T1000 (cell line): Measurements from ENCODE around the gene RBM26.
"Not testable (repeated sequence)": the region's sequence is repeated elsewhere in the genome, so short reads cannot be mapped to it uniquely, and the experiment has no call there.

Experiments
- DNase-seq: peaks from one replicate; lab custom pipeline; 2025; ENCODE audit warnings: mixed read lengths; lab: John Stamatoyannopoulos, UW

The RBM26 gene

DNA sequence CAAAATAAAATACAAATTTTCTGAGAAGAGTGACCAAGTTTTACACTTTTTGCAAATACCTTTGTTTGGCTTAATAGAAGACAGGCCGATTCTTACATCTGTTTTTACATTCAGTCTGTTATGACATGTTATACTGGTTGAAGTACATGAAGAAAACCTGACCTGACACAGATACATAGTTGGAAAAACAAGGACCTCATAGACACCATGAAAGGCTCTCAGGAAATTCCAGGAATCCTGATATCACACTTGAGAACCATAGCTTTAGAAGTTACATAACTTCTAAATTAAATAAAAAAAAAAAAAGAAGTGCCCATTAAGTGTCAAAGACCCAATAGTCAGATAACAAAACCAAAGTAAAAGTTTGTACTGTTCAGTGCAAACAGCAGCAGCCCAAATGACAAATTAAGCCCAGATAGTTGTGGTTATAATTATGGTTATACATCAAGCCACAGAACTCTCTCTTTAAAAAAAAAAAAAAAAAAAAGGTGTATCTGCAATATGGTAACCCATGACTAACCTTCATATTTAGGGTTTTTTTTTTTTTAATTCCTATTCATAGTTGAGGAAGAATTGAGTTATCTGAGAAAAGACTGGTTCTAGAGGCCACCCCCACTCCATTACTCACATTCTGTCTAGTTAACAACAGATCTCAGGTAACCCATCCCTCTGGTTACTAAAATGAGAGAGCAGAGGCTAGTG, 19.8 kb downstream of the RBM26 start:
- no peak for DNase-seq

DNA sequence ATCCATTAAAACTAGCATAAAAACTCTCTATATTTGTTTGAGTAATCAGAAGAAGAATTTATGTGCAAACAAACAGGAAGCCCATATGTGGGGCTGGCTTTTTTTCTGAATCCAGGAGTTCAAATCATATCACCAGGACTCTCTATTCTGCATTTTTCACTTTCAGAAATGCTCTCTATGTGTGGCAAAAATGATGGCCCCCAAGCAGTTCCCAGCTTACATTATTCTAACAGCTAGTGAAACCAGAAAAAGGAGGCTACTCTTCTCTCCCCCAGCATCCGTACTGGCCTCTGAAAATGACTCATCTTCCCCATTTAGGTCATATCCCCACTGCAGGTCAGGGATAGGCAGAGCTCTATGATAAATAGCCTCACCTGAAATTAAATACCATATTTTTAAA, 20.4 kb downstream of the RBM26 start:
- no peak for DNase-seq

DNA sequence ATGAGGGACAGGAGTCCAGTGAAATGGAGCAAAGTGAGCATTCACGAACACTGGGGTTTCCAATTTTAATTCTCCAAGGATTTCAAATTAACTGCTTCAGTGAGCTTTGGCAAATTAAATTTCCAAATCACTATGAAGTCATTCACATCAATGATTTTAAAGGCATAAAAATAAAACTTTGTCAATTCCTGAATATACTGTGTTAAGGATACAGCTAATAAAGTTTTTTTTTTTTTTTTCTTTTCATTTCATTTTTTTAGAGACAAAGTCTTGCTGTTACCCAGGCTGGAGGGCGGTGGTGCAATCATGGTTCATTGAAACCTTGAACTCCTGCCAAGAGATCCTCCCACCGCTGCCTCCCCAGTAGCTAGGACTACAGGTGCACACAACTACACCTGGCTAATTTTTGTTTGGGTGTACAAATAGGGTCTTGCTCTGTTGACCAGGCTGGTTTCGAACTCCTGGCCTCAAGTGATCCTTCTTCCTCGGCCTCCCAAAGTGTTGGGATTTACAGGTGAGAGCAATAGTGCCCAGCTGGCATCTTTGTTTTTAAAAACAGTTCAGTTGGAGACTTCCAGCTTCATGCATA, 21.9 kb downstream of the RBM26 start:
- DNase-seq, result no peak

DNA sequence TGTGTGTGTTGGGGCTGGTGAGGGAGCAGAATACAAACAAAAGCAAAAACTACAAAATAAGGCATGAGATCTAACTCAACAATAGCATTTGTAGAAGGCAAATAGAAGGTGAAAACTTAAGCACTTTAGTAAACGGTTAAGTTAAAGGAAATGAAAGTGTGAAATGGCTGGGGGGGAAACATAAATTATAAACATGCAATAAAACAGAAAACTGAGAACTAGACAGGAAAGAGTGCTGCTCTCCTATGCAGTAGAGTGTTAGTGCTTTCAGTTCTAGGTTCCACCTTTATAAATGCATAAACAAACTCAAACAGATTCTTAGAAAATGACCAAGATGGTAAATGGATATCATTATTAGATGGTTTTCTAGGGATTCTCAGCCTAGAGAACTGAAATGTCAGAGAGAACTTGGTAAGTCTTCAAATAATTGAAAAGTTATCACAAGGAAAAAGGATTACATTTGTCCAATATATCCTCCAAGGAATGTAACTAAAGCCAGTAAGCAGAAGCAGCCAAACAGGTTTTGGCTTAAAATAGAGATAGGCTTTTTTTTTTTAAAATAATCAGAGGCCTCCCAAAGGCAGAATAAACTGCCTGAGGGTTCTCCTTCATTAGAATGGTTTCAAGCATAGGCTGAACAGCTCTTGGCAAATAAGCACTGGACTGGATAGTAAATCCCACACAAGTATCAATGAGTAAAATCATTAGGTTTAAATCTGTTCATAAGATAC, 23.3 kb downstream of the RBM26 start:
- no peak for DNase-seq

DNA sequence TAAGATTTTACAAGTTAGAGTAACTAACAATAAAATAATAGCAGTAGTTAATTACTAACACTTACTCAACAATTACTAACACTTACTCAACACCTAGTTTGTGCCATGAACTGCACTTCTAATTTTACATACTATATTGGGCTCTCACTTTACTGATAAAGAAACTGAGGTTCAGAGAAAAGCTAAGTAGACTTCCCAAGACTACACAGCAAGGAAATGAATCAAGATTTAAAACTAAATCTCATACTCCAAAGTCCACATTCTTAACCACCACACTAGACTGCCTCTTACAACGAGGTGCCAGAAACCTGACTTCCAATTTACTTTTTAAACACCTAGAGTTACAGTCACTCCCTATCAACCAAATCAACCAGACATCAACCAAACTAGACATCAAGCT, 25.1 kb downstream of the RBM26 start:
- no peak for DNase-seq

DNA sequence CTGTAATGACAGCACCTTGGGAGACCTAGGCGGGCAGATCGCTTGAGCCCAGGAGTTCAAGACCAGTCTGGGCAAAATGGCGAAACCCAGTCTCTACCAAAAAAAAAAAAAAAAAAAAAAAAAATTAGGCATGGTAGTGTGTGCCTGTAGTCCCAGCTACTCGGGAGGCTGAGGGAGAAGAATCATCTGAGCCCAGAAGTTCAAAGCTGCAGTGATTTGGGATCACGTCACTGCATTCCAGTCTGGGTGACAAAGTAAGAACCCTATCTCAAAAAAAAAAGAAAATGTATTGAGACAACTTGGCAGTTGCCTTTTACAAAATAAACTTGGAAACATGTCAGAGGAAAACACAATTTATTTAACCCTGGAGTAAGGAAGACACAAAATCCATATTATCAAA, 26.8 kb downstream of the RBM26 start:
- no peak for DNase-seq

DNA sequence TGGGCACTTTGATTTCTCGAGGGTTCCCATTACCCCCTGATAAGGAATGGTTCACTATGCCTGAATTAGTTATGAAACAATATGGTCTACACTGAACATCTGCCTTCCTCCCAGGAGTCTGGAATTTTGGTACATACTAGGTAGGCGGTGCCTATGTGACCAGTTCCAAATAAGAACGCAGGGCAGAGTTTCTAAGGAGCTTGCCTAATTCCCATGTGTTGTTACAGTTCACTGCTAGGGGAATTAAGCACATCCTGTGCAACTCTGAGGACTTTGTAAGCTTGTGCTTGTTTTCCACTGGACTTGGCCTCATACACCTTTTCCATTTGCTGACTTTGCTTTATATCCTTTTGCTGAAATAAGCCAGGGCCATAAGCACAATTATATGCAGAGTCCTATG, 29.2 kb downstream of the RBM26 start:
- no peak for DNase-seq

DNA sequence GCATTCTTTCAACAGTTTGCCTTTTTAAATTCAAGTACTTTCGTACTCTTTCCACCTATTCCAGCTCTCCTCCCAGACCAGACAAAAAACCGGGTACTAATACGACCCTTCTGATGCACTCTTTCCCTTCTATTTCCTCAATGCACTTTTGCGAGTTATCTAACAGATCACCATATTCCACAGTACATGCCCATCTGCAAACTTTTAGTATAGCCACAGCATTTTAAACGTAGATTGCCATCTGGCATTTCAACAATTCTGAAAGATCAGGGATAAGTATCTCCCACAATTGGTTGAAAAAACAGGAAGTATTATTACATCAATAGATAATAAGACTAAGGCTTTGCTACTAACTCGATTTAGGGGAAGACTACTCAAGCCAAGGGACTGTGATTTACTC, 31.5 kb downstream of the RBM26 start:
- no peak for DNase-seq

DNA sequence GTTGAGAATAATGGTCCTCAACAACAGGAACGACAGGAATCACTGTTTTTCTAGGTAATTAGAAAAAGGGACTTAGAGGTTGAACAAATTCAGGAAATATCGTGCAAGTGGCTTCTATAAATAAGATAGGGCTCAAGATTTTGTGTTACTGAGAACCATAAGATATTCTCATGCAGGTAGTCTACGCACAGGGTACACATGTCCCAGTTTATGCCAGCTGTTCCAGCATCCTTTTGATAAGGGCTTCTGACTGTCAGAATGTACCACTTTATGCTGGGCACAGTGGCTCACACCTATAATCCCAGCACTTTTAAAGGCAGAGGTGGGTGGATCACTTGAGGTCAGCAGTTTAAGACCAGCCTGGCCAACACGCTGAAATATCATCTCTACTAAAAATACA, 32.1 kb downstream of the RBM26 start:
- no peak for DNase-seq

DNA sequence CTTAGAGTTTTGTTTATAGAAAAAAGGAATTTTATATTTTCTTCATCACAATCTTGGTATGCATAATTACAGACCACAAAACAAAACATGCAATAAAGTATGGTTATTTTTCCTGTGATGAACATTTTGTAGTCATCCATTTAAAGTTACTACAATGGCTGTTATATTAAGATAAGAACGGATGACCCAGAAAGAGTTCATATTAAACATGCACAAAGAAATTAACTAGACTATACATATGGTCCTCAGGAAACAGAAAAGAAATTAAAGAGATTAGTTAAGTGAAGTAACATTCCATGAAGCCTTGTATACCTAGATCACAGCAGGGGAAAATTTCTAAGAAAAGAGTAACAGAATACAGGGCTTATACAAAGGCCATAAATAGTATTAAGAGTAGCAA, 36.8 kb downstream of the RBM26 start:
- DNase-seq, result no peak

DNA sequence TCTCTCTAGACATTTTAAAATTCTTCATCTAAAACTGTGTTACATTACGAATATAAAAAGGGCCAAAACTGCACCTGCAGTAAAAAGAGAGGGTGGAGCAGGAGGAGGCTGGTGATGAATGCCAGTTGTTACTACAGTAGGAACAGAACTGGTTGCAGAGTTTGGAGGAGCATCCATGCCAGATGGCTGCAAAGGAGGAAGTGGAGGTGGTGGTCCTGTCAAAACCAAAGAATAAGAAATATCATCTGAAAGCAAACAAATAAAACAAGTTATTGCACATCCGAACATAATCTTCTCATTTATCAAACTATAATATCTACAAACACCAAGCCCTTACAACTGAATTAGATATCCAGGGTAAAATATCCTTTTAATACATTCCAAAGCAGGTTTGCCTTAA, 40.1 kb downstream of the RBM26 start:
- DNase-seq, result no peak

DNA sequence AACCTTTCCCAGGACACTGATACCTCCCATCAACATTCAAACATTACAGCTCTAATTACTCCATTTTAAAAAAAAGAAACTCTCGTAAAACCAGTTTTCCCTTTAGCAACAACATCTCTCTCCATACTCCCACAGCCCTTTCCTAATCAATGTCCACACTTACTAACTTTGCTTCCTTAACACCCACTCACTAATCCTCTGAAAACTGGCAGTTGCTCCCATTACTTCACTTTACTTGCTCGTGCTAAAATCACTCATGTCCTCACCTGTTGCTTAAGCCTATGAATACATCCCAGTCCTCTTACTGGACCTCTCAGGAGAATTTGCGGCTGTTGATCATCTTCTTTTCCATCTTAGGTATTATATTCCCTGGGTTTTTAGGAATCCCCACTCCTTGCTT, 44.8 kb downstream of the RBM26 start:
- no peak for DNase-seq

DNA sequence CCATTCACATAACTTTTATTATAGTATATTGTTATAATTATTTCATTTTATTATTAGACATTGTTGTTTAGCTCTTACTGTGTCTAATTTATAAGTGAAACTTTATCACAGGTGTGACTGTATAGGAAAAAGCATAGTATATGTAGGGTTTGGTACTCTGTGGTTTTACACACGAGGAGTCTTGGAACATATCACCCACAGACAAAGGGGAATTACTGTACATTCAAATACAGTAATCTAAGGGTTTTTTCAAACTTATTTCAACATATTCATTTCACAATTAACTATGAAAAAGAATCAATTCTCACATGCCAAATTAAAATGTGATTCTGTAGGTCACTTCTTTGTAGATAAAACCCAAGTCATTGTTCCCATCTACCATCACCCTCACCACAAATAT, 46.0 kb downstream of the RBM26 start:
- DNase-seq, result no peak

DNA sequence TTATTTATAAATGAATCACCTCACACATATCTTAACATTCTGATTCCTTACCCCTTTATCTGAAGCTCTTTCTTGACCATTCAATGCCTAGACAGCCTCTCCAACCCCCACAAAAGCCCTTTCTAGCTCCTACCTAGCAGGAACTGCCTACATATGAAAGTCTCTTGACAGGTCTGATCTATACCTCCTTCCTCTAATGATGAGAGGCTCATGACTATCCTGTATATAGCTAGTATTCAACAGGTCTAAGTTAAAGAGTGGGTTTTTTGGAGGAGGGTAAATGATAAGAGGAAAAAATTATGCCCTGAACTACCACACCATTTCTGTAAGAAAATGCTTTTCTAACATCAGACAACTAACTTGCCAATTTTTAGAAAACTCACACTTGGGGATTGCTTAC, 47.0 kb downstream of the RBM26 start:
- DNase-seq, result no peak

DNA sequence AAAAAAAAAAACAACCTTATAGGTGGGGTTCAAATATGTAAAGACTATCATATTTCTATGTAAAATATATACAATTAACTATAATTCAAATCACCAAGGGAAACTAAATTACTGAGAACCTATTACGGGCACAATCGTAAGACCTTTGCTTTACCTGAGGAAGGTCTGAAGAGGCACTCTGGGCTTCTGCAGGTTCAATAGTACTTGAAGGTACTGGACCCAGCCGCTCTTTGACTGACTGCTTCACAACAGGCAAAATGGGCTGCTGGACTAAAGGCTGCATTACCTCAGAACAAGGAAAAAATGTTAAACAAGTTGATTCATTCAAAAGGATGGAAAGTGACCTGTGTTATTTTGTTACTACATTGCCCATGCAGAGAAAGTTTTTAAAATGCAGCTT, 51.8 kb downstream of the RBM26 start:
- no peak for DNase-seq

DNA sequence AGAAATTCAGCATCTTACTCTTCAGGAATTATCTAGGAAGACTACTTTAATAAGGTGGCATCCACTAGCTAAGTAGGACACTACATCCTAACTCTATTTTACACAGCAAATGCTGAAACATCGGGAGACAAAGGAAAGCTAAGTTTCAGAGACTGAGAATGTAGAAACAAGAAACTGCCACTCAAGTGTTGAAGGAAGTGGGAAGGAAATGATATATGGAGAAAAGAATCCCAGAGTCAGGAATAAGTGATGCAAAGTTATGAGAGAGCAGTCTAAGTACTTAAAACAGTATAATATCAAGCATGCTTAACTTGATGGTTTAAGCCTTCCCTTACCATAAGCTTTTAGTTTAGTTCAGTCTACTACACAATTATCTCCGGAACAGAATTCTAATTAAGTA, 52.4 kb downstream of the RBM26 start:
- DNase-seq, result no peak

DNA sequence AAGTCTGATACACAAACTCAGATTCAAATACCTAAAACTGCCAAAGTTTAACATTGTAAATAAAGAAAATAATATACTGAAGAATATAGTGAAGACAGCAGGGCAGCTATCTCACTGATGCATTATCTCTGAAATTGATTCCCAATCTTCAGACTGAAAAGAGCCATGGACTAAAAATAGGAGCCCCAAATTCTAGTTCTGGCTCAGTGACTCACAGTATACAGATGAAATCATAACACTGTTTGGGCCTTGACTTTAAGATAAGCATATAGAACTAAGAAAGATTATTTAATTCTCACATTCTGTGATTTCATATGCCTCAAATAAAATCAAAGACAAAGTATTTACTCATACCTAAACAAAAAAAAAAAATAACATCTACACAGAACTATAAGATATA, 53.9 kb downstream of the RBM26 start:
- no peak for DNase-seq

DNA sequence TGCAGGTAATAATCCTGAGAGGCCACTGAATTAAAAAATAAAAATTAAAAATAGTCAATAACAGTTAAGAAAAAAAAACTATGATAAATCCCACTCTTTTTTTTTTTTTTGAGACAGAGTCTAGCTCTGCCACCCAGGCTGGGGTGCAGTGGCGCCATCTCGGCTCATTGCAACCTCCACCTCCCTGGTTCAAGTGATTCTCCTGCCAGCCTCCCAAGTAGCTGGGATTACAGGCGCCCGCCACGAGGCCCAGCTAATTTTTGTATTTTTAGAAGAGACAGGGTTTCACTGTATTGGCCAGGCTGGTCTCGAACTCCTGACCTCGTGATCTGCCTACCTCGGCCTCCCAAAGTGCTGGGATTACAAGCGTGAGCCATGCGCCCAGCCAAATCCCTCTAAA, 56.4 kb downstream of the RBM26 start:
- not testable (repeated sequence) for DNase-seq

DNA sequence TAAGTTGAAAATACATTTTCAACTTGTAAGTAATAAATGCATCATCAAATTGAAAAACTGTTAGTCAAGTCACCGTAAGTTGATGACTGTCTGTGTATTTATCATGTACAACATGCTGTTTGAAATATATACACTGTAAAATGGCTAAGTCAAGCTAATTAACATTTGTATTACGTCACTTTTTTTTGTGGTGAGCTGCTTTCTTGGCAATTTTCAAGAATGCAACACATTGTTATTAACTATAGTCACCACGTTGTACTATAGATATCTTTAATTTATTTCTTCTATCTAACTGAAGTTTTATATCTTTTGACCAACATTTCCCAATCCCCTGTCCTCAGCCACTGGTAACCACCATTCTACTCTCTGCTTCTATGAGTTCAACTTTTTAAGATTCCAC, 57.0 kb downstream of the RBM26 start:
- no peak for DNase-seq

DNA sequence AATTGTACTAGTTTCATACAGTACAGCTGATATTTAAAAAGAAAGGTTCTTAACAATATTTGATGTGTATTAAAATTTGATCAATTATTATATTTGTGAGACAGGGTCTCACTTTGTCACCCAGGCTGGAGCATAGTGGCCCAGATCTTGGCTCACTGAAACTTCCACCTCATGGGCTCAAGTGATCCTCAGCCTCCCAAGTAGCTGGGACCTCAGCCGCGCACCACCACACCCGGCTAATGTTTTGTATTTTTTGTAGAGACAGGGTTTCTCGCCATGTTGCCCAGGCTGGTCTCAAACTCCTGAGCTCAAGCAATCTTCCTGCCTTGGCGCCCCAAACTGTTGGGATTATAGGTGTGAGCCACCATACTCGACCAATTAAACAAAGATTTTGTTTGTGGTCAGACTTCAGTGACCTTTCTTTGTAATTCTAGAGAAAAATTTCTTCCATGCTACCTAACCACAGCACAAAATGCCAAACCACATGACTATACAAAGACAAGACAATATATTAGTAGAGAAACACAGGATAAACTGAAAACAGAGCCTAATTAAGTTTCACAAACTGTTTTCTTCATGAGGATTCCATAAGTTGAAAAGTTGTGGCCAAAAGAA, 59.6 kb downstream of the RBM26 start:
- no peak for DNase-seq

DNA sequence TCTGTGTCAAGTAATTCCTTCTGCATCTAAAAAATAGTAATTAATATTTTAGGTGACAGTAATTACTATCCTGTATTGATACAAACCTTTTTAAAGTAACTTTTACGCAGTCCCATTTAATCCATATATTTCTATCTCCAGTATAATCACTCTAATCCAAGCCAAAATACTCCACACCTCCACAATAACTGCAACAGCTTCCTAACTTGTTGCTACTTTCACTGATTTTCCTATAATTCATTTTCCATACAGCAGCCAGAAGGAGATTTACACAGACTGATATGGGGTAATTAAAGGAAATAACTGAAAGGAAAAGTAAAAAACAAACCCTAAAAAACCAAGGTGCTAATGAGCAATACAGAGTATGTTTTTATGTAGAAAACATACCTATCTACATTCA, 64.9 kb downstream of the RBM26 start:
- DNase-seq, result no peak

DNA sequence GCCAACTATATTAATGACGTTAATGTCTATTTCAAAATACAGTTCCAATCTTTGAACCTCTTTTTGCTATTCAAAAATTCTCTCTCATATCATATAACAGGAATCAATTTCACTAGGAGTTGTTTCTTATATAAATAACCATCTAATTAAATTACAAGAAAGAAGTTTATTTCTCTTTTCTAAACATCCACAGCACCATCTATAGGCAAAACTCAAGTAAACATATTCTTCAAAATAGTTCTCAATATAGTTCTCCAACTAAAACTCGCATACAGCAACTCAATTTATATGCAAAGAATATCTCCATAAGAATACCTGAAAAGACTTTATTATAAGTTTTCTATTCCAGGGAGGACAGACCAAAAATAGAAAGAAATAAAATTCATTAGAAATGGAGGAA, 65.6 kb downstream of the RBM26 start:
- DNase-seq, result no peak

DNA sequence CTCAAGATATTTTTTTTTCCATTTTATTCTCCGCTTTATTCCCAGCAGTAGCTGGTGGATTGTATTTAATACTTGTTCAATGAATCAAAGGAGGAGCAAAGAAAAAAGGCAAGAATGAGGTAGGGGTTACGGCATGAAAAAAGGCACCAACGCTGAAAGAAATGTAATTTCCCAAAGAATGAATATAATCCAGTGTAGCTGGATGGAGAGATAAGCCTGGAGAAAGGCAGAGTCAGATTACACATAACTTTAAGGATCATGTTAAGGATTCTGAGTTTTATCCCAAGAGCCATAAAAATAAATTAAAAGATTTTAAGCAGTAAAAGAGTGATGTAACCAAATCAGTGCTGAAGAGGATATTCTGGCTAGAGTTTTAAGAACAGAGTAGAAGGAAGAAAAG, 67.7 kb downstream of the RBM26 start:
- no peak for DNase-seq
